ENCODE data around the gene RNF112. TPM values are rescaled to one million over a fixed set of nuclear protein-coding genes. Genes with fewer than 3 reads are reported as not detected.

The RNF112 gene
- total RNA-seq, 1 experiment from 2014 or later: 0.24 TPM

DNA sequence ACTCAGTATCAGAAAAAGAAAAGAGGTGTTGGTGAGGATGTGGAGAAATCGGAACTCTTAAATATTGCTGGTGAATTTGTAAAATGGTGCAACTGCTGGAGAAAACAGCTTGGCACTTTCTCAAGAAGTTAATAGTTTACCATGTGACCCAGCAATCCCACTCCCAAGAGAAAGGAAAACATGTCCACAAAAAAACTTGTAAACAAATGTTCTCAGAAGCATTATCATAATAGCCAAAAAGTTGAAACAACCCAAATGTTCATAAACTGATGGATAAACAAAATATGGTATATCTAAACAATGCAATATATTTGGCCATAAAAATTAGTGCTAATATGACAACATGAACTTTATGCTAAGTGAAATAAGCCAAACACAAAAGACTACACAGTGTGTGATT, 35.3 kb upstream of the RNF112 start:
- no peak for DNase-seq (ENCODE audit: low read depth)

DNA sequence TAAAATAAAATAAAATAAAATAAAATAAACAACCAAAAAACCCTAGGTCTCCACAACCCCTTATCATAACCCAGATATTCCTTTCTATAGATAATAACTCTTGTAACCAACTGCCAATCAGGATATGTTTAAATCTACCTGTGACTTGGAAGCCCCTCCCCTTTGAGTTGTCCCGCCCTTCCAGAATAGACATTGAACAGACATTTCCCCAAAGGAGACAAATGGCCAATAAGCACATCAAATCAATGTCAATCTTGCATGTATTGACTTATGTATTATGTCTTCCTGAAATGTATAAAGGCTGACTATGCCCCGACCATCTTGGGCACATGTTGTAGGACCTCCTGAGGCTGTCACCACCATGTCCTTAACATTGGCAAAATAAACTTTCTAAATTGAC, 34.2 kb upstream of the RNF112 start:
- DNase-seq (ENCODE audit: low read depth): no peak

DNA sequence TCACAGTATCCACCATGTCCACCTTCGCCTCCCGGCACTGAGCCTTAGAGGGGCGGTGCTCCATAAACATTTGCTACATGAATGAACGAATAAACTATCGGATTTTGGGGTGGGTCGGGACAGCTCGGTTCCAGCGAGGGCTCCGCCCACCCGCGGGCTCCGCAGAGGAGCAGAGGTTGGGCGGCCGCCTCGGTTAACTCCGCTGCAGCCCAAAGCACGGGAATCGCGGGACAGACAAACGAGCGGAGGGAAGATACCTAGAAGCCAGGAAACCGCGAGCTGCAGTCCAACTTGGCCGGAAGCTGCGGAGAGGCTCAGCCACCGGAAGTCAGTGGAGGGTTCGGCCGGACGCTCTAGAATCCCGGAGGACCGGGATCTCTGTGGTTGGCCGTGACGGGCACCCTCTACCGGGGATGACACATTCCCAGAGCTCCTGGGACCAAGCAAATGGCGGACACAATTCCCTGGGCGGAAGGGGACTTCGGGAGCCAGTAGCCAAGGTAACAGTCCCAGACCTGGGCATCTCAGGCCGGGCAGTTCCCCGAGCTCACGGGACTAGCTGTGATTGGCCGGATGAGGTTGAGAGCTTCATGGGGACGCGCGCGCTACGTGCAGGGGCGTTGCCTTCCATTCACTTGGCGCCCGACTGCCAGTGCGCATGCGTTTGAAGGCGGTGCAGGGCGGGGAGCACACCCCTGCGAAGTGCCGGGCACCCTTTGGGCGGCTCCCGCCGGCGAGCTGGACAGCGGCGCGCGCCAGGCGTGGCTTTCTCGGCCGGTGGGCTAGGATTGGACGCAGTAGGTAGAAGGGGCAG, 33.2 kb upstream of the RNF112 start:
- peak; percentile 97 for DNase-seq (ENCODE audit: low read depth)

GRCh38 chr17:19378416-19379360, 32.3 kb upstream of the RNF112 start, which contains the start of gene MAPK7:
MAPK7 (plus strand) TSS chr17:19378498; CDS start chr17:19378901, 403 bp downstream.
- DNase-seq (ENCODE audit: low read depth): no peak

- DNase-seq (ENCODE audit: low read depth): no peak
Measured at GRCh38 chr17:19379361-19380065, 31.5 kb upstream of the RNF112 start.

- no peak for DNase-seq (ENCODE audit: low read depth)
Measured at GRCh38 chr17:19380481-19381301, 30.3 kb upstream of the RNF112 start.

DNA sequence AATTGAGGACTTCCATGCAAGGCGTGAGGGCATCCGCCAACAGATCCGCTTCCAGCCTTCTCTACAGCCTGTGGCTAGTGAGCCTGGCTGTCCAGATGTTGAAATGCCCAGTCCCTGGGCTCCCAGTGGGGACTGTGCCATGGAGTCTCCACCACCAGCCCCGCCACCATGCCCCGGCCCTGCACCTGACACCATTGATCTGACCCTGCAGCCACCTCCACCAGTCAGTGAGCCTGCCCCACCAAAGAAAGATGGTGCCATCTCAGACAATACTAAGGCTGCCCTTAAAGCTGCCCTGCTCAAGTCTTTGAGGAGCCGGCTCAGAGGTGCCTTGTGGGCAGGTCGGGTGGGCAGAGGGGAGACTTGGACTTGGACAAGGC, 29.7 kb upstream of the RNF112 start:
- no peak for DNase-seq (ENCODE audit: low read depth)

GRCh38 chr17:19381741-19382444, 29.1 kb upstream of the RNF112 start:
- DNase-seq (ENCODE audit: low read depth): no peak

- DNase-seq (ENCODE audit: low read depth): no peak
Measured at GRCh38 chr17:19382531-19383444, 28.2 kb upstream of the RNF112 start.

DNA sequence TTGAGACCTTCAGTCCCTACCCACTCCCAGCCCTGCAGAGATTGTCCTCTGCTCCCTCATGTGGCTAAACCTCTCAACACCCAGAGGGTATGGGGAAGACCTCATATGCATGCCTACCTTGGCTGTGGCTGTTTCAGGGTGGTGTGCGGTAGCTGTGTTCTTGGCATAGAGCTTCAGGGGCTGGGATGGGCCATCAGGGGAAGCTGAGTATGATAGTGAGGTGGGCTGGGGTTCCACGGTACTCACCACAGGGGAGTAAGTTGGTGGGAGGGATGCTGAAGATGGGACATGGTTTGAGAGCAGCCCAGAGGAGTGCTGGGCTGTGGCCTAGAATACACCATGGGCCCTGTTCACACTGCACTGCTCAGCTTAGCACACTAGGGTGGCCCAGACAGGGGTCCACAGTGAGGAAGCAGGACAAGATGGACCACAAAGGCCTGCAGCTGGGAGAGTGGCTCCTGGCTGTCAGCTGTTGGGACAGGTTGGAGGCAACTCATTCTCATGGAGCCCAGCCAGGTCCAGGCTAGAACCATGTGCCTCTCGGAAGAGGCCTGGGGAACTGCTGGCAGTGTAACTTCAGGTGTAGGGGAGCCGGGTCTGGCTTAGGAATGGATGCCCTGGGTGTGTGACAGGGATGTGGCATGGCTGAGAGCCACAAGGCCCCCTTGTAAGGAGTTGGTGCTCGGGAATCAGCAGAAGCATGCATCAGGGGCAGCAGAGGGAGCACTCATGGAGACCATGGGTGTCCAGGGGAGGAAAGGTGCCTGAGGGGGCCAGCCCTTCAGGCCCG, 27.2 kb upstream of the RNF112 start:
- DNase-seq (ENCODE audit: low read depth): no peak

GRCh38 chr17:19384723-19385391, 26.2 kb upstream of the RNF112 start:
- DNase-seq (ENCODE audit: low read depth): peak; percentile 82

DNA sequence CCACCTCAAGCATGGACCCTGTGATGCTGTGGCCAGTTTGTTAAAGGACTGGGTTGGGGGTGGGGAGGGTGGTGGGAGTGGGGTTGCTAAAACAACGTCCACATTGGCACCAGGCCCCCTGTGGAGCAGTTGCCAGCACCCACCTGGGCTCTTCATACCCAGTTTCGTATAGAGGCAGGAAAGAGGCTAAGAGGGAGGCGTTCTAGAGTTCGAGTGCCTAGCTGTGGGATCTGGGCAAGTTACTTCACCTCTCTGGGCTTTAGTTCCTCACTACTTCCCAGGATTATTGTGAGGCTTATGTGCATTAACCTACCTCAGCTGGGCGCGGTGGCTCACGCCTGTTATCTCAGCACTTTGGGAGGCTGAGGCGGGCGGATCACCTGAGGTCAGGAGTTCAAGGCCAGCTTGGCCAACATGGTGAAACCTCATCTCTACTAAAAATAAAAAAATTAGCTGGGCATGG, 25.5 kb upstream of the RNF112 start:
- DNase-seq (ENCODE audit: low read depth): no peak

DNA sequence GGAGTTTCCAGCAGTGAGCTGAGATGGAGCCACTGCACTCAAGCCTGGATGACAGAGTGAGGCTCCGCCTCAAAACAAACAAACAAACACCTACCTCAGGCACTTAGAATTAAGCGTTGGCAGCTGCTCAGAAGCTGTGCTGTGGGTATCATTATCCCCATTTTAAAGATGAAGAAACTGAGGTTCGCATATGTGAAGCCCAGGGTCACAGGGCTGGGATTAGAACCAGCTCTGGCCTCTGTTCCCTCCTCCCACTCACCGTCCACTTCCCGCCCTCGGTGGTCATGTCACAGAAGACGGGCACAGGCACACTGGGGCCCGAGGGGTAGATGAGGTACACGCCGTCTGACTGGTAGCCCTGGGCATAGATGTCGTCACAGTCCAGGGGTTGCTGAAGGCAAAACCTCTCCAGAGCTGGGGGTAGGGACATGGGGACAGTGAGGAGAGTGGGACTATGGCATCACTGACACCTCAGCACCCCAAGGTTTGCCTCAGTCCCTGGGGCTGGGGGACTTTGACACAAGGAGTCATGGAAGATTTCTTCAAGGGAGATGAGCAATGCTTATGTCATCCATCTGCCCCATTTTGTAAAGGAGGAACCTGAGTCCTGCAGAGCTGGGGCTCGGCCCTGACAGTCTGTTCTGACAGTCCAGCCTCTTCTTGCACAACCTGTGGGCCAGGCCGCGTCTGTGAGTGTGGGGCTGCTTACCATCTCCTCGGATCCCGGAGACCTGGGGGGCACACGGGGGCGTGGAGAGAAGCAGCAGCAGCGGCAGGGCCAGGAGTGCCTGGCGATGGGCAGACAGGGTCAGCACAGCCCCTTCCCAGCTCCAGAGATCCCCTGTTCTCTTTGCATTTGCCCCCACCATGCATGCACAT, 24.7 kb upstream of the RNF112 start:
- peak; percentile 77 for DNase-seq (ENCODE audit: low read depth)

DNA sequence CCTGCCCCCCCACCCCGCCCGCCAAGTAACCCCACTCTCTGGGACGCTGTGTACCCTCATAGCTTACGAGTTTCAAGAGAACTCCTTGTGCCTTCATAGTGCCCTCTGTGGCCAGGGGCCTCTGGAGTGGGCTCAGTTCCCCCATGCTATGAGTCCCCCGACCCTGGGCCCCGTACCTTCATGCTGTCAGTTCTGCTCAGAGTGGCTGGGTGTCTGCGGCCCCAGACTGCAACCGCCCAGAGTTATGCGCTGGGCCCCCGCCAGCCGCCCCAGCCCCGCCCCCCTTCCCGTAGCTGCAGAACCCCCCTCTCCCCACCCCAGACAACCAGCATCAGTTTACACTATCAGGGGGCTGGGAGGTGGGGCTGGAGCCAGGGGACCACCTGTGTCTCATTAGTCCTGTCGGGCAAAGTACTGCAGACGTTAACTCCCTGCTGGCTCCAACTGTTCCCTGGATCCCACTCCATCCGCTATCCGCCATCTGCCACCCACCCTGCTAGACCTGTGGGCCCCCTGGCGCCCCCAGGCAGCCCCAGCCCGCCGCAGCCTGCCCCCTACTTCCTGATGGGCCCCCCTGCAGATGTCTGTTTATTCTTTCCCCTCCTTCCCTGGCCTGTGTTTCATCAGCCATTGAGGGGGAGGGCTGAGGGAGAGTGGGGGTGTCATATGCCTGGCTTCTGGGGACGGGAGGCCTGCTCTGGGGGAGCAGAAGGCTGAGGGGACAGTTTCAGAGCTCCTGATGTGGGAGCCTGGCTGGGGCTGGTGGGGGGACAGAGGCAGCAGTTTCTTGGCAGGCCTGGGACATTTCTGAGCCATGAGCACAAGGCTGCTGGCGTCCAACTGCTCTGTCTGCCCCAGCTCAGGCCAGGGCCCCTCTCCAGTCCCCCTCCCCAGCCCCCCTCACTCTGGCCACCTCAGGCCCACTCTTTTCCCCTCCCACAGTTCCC, 23.8 kb upstream of the RNF112 start, which contains the start of gene MFAP4:
Gene MFAP4, minus strand, starts transcription at position 217 of the 947 bp plus-strand sequence. Its CDS starts 35 bp downstream, at position 182.
- DNase-seq (ENCODE audit: low read depth): peak; percentile 71

- peak; percentile 58 for DNase-seq (ENCODE audit: low read depth)
Measured at GRCh38 chr17:19387921-19388521, 23.0 kb upstream of the RNF112 start.

Measured in RPMI7951 (cell line).